CD4-positive, alpha-beta T cell (primary cell): ENCODE data around the gene FOXJ3. TPM values are rescaled to one million over a fixed set of nuclear protein-coding genes. Genes with fewer than 3 reads are reported as not detected.

Experiments
- ATAC-seq: fragments of 200-7000 bp; cut with Tn5 transposase; one replicate; pipeline ENCODE4 v1.10.0; 2022; ENCODE audit warnings: mild to moderate bottlenecking; ENCODE audit not compliant: poor library complexity
- CTCF ChIA-PET: fragments of 350-600 bp; sonication (Branson Sonifier 250); formaldehyde crosslinking; loops from one replicate; lab custom pipeline; 2021; ENCODE audit warnings: antibody characterized with exemption, inconsistent platforms; lab: Charles Lee
- POLR2A ChIA-PET: fragments of 350-600 bp; sonication (Branson Sonifier 250); formaldehyde crosslinking; loops from one replicate; lab custom pipeline; 2021; ENCODE audit warnings: antibody characterized with exemption, inconsistent platforms; lab: Charles Lee
- DNase-seq, 14 experiments: peaks; one replicate each; pipeline ENCODE4 v3.0.0-alpha.2; 2013 to 2020; ENCODE audit warnings: mixed read lengths in 2 of 14
- H3K27ac ChIP-seq, 2 donors: one replicate each; pipeline versions ENCODE4 v1.5.1 to v1.7.0; 2013; ENCODE audit warnings: low read length in 2 of 2, low read depth in 1 of 2, mild to moderate bottlenecking in 1 of 2
- H3K27me3 ChIP-seq, 2 experiments: 1 replicate in 1 of 2; 2 replicates in 1 of 2; pipeline versions ENCODE4 v1.6.1 to v1.7.0; 2013; ENCODE audit warnings: low read length in 2 of 2, control low read depth in 1 of 2, mild to moderate bottlenecking in 1 of 2, moderate library complexity in 1 of 2; ENCODE audit not compliant: insufficient read depth in 2 of 2, control insufficient read depth in 1 of 2
- H3K36me3 ChIP-seq: one replicate; pipeline ENCODE4 v1.6.1; 2013; ENCODE audit warnings: low read length, control low read depth; ENCODE audit not compliant: insufficient read depth
- H3K4me1 ChIP-seq: one replicate; pipeline ENCODE4 v1.6.1; 2013; ENCODE audit warnings: low read length, control low read depth; ENCODE audit not compliant: insufficient read depth
- H3K4me3 ChIP-seq: one replicate; pipeline ENCODE4 v1.5.1; 2013; ENCODE audit warnings: mild to moderate bottlenecking, low read length, moderate library complexity
- H3K9me3 ChIP-seq, 2 experiments: 1 replicate in 1 of 2; 2 replicates in 1 of 2; pipeline versions ENCODE4 v1.6.1 to v1.7.0; 2013; ENCODE audit warnings: low read length in 2 of 2, mild to moderate bottlenecking in 2 of 2, control low read depth in 1 of 2, moderate library complexity in 1 of 2; ENCODE audit not compliant: control insufficient read depth in 1 of 2, insufficient read depth in 1 of 2
- H3K27ac Mint-ChIP-seq: one replicate; pipeline ENCODE4 v1.8.0; 2020; ENCODE audit warnings: mixed read lengths
- H3K27me3 Mint-ChIP-seq: one replicate; pipeline ENCODE4 v1.8.0; 2021; ENCODE audit warnings: mixed read lengths
- H3K36me3 Mint-ChIP-seq: one replicate; pipeline ENCODE4 v1.8.0; 2021; ENCODE audit warnings: low read depth, mixed read lengths
- H3K4me1 Mint-ChIP-seq: one replicate; pipeline ENCODE4 v1.8.0; 2021; ENCODE audit warnings: low read depth, mixed read lengths
- H3K4me3 Mint-ChIP-seq: one replicate; pipeline ENCODE4 v1.8.0; 2020; ENCODE audit warnings: mild to moderate bottlenecking, mixed read lengths
- H3K9me3 Mint-ChIP-seq: one replicate; pipeline ENCODE4 v1.8.0; 2020; ENCODE audit warnings: mixed read lengths
- intact Hi-C, 2 experiments: fragments of 100-400 bp; cut with DNase I in 1 of 2; cut with micrococcal nuclease in 1 of 2; formaldehyde crosslinking; loops; one replicate each; pipeline versions ENCODE4 v1.15.1 to v1.9.0; 2023 to 2025; cut with DNase I, micrococcal nuclease
- total RNA-seq, 174 experiments: library from RNA in 2 of 174; stranded (reverse) in 2 of 174; gene quantifications; one replicate each; pipeline ENCODE4 v1.2.3 and lab custom pipeline; 2021 to 2026
- TF ChIP-seq, protein P1 (sequence below): fragments of 200-600 bp; IDR thresholded peaks from one replicate; pipeline ENCODE4 v1.8.0; 2022; ENCODE audit warnings: antibody characterized with exemption, mild to moderate bottlenecking

FOXJ3 gene
- total RNA-seq, 2 experiments from 2014 or later, result 73.1 to 74.9 TPM

GRCh38 chr1:42325014-42325402, 10.0 kb downstream of the FOXJ3 start:
- Mint-ChIP-seq H3K4me1 (peaks cover 94% of the 10 kb centered on the region), H3K36me3 (peaks cover 8% of the 10 kb centered on the region), H3K9me3 (no peaks in the 10 kb centered on the region), H3K4me3 (no peak overlapping the region), H3K27ac (peak overlapping the region; percentile 18), H3K27me3 (no peaks in the 10 kb centered on the region)
- TF ChIP-seq, protein P1, sequence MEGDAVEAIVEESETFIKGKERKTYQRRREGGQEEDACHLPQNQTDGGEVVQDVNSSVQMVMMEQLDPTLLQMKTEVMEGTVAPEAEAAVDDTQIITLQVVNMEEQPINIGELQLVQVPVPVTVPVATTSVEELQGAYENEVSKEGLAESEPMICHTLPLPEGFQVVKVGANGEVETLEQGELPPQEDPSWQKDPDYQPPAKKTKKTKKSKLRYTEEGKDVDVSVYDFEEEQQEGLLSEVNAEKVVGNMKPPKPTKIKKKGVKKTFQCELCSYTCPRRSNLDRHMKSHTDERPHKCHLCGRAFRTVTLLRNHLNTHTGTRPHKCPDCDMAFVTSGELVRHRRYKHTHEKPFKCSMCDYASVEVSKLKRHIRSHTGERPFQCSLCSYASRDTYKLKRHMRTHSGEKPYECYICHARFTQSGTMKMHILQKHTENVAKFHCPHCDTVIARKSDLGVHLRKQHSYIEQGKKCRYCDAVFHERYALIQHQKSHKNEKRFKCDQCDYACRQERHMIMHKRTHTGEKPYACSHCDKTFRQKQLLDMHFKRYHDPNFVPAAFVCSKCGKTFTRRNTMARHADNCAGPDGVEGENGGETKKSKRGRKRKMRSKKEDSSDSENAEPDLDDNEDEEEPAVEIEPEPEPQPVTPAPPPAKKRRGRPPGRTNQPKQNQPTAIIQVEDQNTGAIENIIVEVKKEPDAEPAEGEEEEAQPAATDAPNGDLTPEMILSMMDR, result no peak
- POLR2A ChIA-PET, result interaction anchor here (0.7 kb wide), 1 partner anchor 10 kb away, joined by 3 read pairs; the partner anchor contains the start of gene FOXJ3
- ATAC-seq, result no peak
- H3K4me1 ChIP-seq, result peaks cover 19% of the 10 kb centered on the region
- intact Hi-C loops, result no loop called here
- no peak overlapping the region for H3K4me3 ChIP-seq
- CTCF ChIA-PET, result interaction anchor here (0.6 to 0.9 kb wide), 3 partner anchors 9 to 441 kb away, joined by 3 read pairs; no protein-coding TSS in a partner anchor
- no peak for DNase-seq
- H3K27ac ChIP-seq, result no peak overlapping the region
- no peaks in the 10 kb centered on the region for H3K9me3 ChIP-seq
- H3K27me3 ChIP-seq, result no peaks in the 10 kb centered on the region
- no peaks in the 10 kb centered on the region for H3K36me3 ChIP-seq

GRCh38 chr1:42324398-42325013, 10.5 kb downstream of the FOXJ3 start:
- ATAC-seq, result no peak
- peaks cover 94% of the 10 kb centered on the region for H3K4me1 Mint-ChIP-seq
- ChIA-PET CTCF (interaction anchor here (0.6 to 1.3 kb wide), 5 partner anchors 9 to 442 kb away, joined by 3 read pairs; partner anchors contain the start of gene FOXJ3), POLR2A (no interaction called here)
- TF ChIP-seq, protein P1, result no peak
- H3K9me3 ChIP-seq, result no peaks in the 10 kb centered on the region
- peak overlapping the region; percentile 18 for H3K27ac Mint-ChIP-seq
- DNase-seq, result no peak
- no peaks in the 10 kb centered on the region for H3K36me3 ChIP-seq
- H3K27me3 ChIP-seq, result no peaks in the 10 kb centered on the region
- H3K4me1 ChIP-seq, result peaks cover 22% of the 10 kb centered on the region
- H3K4me3 Mint-ChIP-seq, result no peak overlapping the region
- peaks cover 8% of the 10 kb centered on the region for H3K36me3 Mint-ChIP-seq
- H3K4me3 ChIP-seq, result no peak overlapping the region
- no peaks in the 10 kb centered on the region for H3K9me3 Mint-ChIP-seq
- H3K27me3 Mint-ChIP-seq, result no peaks in the 10 kb centered on the region
- no peak overlapping the region for H3K27ac ChIP-seq
- intact Hi-C loops, result no loop called here

DNA sequence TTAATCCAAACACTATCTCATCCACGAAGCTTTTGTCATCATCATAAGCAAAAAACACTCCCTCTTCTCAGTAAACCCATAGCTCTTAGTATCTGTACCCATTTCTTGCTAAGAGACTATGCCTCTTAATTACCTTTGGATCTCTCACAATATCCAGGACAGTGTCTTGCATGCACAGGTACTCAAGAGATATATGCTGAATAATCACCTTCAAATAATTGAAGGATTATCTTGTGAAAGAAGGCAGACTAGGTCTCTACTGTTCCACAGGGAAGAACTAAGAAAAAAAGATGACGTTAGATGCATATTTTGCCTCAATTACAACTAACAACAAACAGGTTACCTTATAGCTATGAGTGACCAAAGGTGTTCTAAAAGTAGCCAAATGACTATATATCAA, 11.5 kb downstream of the FOXJ3 start:
- Histone ChIP-seq H3K27me3 (no peaks in the 10 kb centered on the region), H3K27ac (no peak overlapping the region), H3K4me3 (no peak overlapping the region), H3K4me1 (peaks cover 24% of the 10 kb centered on the region), H3K36me3 (no peaks in the 10 kb centered on the region), H3K9me3 (no peaks in the 10 kb centered on the region)
- Mint-ChIP-seq H3K27me3 (no peaks in the 10 kb centered on the region), H3K4me1 (peaks cover 94% of the 10 kb centered on the region), H3K9me3 (no peaks in the 10 kb centered on the region), H3K27ac (peak overlapping the region; percentile 81), H3K36me3 (peaks cover 8% of the 10 kb centered on the region), H3K4me3 (no peak overlapping the region)
- CTCF ChIA-PET, result interaction anchor here (1.0 to 1.3 kb wide), 2 partner anchors 9 to 11 kb away, joined by 3 read pairs; partner anchors contain the start of gene FOXJ3
- intact Hi-C loops, result no loop called here
- DNase-seq (no peak), ATAC-seq (no peak)
- POLR2A ChIA-PET, result interaction anchor here (1.4 kb wide), 1 partner anchor 10 kb away, joined by 5 read pairs; no protein-coding TSS in a partner anchor
- TF ChIP-seq, protein P1, result no peak
